ENCODE data around the gene SULF2. TPM values are rescaled to one million over a fixed set of nuclear protein-coding genes. Genes with fewer than 3 reads are reported as not detected.

Gene SULF2
- total RNA-seq, 4 donors from 2014 or later = 41.2 to 177 (median 62.3) TPM

- Histone ChIP-seq H3K4me3 (no peak overlapping the region), H3K36me3 (peaks cover 0 to 69% of the 10 kb centered on the region in 2 donors), H3K9me3 (no peaks in the 10 kb centered on the region), H3K4me1 (peaks cover 0 to 9% (median 0%) of the 10 kb centered on the region in 3 donors), H3K27ac (no peak overlapping the region), H3K27me3 (no peaks in the 10 kb centered on the region)
- ATAC-seq = no peak
- TF ChIP-seq POLR2AphosphoS5 (IDR thresholded peaks at IDR 0.05) (no peak), CTCF (IDR thresholded peaks at IDR 0.05) (no peak), POLR2A (IDR thresholded peaks at IDR 0.05) (no peak), EP300 (IDR thresholded peaks at IDR 0.05) (no peak)
- WGBS, 2 donors (ENCODE audit: low coverage in 1 of 2) = 69 to 90% methylated on average over 4 to 5 of the region's 20 CpGs
Measured at GRCh38 chr20:47676219-47676721, 109.0 kb downstream of the SULF2 start.

GRCh38 chr20:47675190-47676142 lies 109.8 kb downstream of the SULF2 start:
- H3K9me3 ChIP-seq = no peaks in the 10 kb centered on the region
- TF ChIP-seq EP300 (IDR thresholded peaks at IDR 0.05) (no peak), POLR2AphosphoS5 (IDR thresholded peaks at IDR 0.05) (no peak), POLR2A (IDR thresholded peaks at IDR 0.05) (no peak), CTCF (IDR thresholded peaks at IDR 0.05) (no peak)
- no peak for ATAC-seq
- peaks cover 0 to 9% (median 0%) of the 10 kb centered on the region in 3 donors for H3K4me1 ChIP-seq
- H3K27me3 ChIP-seq = no peaks in the 10 kb centered on the region
- 80 to 82% methylated on average over 1 to 7 of the region's 16 CpGs for WGBS, 2 donors (ENCODE audit: low coverage in 1 of 2)
- no peak overlapping the region for H3K27ac ChIP-seq
- peaks cover 0 to 71% of the 10 kb centered on the region in 2 donors for H3K36me3 ChIP-seq
- no peak overlapping the region for H3K4me3 ChIP-seq

- H3K36me3 ChIP-seq = peaks cover 0 to 72% of the 10 kb centered on the region in 2 donors
Measured at GRCh38 chr20:47674686-47675085, 110.6 kb downstream of the SULF2 start.

GRCh38 chr20:47674145-47674544 lies 111.1 kb downstream of the SULF2 start:
- Histone ChIP-seq H3K27me3 (no peaks in the 10 kb centered on the region), H3K4me3 (no peak overlapping the region), H3K4me1 (peaks cover 0 to 9% (median 0%) of the 10 kb centered on the region in 3 donors), H3K9me3 (no peaks in the 10 kb centered on the region), H3K36me3 (peaks cover 0 to 76% of the 10 kb centered on the region in 2 donors), H3K27ac (no peak overlapping the region)
- no peak for ATAC-seq
- TF ChIP-seq EP300 (IDR thresholded peaks at IDR 0.05) = no peak
- no peak for TF ChIP-seq CTCF (IDR thresholded peaks at IDR 0.05)
- TF ChIP-seq POLR2AphosphoS5 (IDR thresholded peaks at IDR 0.05) = no peak
- TF ChIP-seq POLR2A (IDR thresholded peaks at IDR 0.05) = no peak
- WGBS, 2 donors (ENCODE audit: low coverage in 1 of 2) = 100% methylated on average over 1 of the region's 15 CpGs; no CpG with 5 or more reads in 1 of the 2 donors

More at GRCh38 chr20:47674686-47675085, 110.6 kb downstream of the SULF2 start:
- Histone ChIP-seq H3K4me3 (no peak overlapping the region), H3K27ac (no peak overlapping the region), H3K4me1 (peaks cover 0 to 9% (median 0%) of the 10 kb centered on the region in 3 donors), H3K27me3 (no peaks in the 10 kb centered on the region), H3K9me3 (no peaks in the 10 kb centered on the region)
- 90% methylated on average over 13 of the region's 14 CpGs; no CpG with 5 or more reads in 1 of the 2 donors for whole genome bisulfite sequencing, 2 donors (ENCODE audit: low coverage in 1 of 2)
- TF ChIP-seq CTCF (IDR thresholded peaks at IDR 0.05) (no peak), EP300 (IDR thresholded peaks at IDR 0.05) (no peak), POLR2A (IDR thresholded peaks at IDR 0.05) (no peak), POLR2AphosphoS5 (IDR thresholded peaks at IDR 0.05) (no peak)
- ATAC-seq = no peak
